Kidney epithelial cell (primary cell): ENCODE measurements around the gene DNAAF2. TPM values are rescaled to one million over a fixed set of nuclear protein-coding genes. Genes with fewer than 3 reads are reported as not detected.
A peak's percentile ranks its signal among the peaks of the same experiment; 100 is the strongest.
"Not testable (repeated sequence)": the region's sequence is repeated elsewhere in the genome, so short reads cannot be mapped to it uniquely, and the experiment has no call there.

Source experiments
- DNase-seq: peaks from one replicate; pipeline ENCODE4 v3.0.0-alpha.2; 2010; ENCODE audit warnings: low read depth
- H3K27me3 ChIP-seq: 2 replicates; pipeline ENCODE4 v1.6.0; 2011; ENCODE audit warnings: low read length; ENCODE audit not compliant: control insufficient read depth, insufficient read depth
- H3K36me3 ChIP-seq: 2 replicates; pipeline ENCODE4 v1.5.1; 2011; ENCODE audit warnings: low read length; ENCODE audit not compliant: control insufficient read depth, insufficient read depth
- H3K4me3 ChIP-seq: 2 replicates; pipeline ENCODE4 v1.5.1; 2011; ENCODE audit warnings: low read depth, mild to moderate bottlenecking, control low read depth, low read length
- CTCF ChIP-seq: IDR thresholded peaks from 2 replicates; pipeline ENCODE4 v1.5.1; 2011; ENCODE audit warnings: mild to moderate bottlenecking, moderate library complexity, low read length, control low read depth, inconsistent platforms; ENCODE audit not compliant: insufficient read depth, poor library complexity, severe bottlenecking
- total RNA-seq: library from RNA; depleted of rRNA; stranded (reverse); fragments of >200 nt; gene quantifications from 2 replicates; pipeline ENCODE4 v1.2.3, GENCODE V29; 2015

DNAAF2 gene
- total RNA-seq, 1 donor from 2014 or later = 23.8 TPM

GRCh38 chr14:49593016-49593415 lies 42.0 kb downstream of the DNAAF2 start:
- TF ChIP-seq CTCF = no peak
- no peak for DNase-seq
- H3K4me3 ChIP-seq = no peak overlapping the region

GRCh38 chr14:49589387-49589786 lies 45.7 kb downstream of the DNAAF2 start:
- no peaks in the 10 kb centered on the region for H3K36me3 ChIP-seq
- no peak for TF ChIP-seq CTCF

More at GRCh38 chr14:49593016-49593415, 42.0 kb downstream of the DNAAF2 start:
- Histone ChIP-seq H3K27me3 (no peaks in the 10 kb centered on the region), H3K36me3 (no peaks in the 10 kb centered on the region)

GRCh38 chr14:49586673-49587460 lies 48.2 kb downstream of the DNAAF2 start:
- DNase-seq = peak; percentile 34
- H3K36me3 ChIP-seq = no peaks in the 10 kb centered on the region
- peak; percentile 76 for TF ChIP-seq CTCF

More at GRCh38 chr14:49589387-49589786, 45.7 kb downstream of the DNAAF2 start:
- no peak overlapping the region for H3K4me3 ChIP-seq
- no peaks in the 10 kb centered on the region for H3K27me3 ChIP-seq
- DNase-seq = no peak

GRCh38 chr14:49585803-49586672 lies 49.0 kb downstream of the DNAAF2 start, which contains the start of gene RPS29:
TSS of gene RPS29 (minus strand) at chr14:49586380. CDS start at chr14:49586346, 34 bp downstream.
- no peak for TF ChIP-seq CTCF
- peak; percentile 93 for DNase-seq
- H3K4me3 ChIP-seq = peak within 1 kb of the TSS; percentile 80
- no peaks in the 10 kb centered on the region for H3K27me3 ChIP-seq
- no peaks in the 10 kb centered on the region for H3K36me3 ChIP-seq

More at GRCh38 chr14:49586673-49587460, 48.2 kb downstream of the DNAAF2 start:
- H3K27me3 ChIP-seq = no peaks in the 10 kb centered on the region
- peak overlapping the region; percentile 16 for H3K4me3 ChIP-seq

- DNase-seq, H3K27me3 ChIP-seq, H3K36me3 ChIP-seq: not testable (repeated sequence)
- H3K4me3 ChIP-seq = peak overlapping the region; percentile 80
These were observed 49.9 kb downstream of the DNAAF2 start for GRCh38 chr14:49584981-49585640.

GRCh38 chr14:49584058-49584457 lies 51.0 kb downstream of the DNAAF2 start:
- TF ChIP-seq CTCF = no peak
- Histone ChIP-seq H3K36me3 (no peaks in the 10 kb centered on the region), H3K27me3 (no peaks in the 10 kb centered on the region), H3K4me3 (no peak overlapping the region)
- no peak for DNase-seq
